ENCODE measurements around the gene AJM1. TPM values are rescaled to one million over a fixed set of nuclear protein-coding genes. Genes with fewer than 3 reads are reported as not detected.
A peak's percentile ranks its signal among the peaks of the same experiment; 100 is the strongest.
"Not testable (repeated sequence)": the region's sequence is repeated elsewhere in the genome, so short reads cannot be mapped to it uniquely, and the experiment has no call there.

AJM1 gene
- polyA plus RNA-seq, 3 donors, result 0.10 to 2.0 (median 0.18) TPM

DNA sequence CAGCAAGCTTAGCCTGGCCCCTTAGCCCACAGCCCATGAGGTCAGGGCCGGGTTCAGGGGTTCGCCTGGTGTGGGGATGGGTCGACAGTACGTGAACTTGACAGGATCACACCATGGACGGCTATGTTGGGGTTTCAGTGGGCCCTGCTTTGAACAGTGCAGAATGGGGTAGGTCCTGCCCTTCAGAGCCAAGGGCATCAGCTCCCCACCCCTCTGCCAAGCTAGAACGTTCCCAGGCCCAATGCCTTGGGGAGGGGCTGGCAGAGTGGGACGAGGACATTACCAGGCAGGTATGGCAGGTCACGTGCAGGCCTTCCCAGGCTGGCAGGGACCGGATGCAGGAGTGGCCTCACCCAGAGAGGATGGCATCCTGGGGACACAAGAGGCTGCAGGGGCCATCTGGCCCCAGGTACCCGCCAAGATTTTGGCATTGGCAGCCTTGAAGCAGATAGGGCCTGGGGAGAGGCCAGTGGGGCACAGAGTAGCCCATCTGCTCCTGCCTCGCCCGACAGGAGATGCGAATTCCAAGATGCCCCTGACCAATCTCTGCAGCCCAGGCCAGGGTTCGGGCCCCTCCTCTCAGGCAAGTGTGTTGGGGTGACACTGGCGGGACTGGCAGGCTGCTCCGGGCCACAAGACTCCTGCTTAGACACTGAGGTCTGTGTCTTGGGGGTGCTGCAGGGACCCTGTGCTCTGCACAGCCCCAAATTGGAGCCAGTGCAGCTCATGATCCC, 465 bp upstream of the AJM1 start:
- peaks cover 12 to 31% of the 10 kb centered on the region in 2 donors for H3K27me3 ChIP-seq (ENCODE audit: control insufficient read depth in 2 of 2, insufficient read depth in 2 of 2, low read length in 2 of 2)
- not testable (repeated sequence) for H4K20me1 ChIP-seq (ENCODE audit: insufficient read depth, low read length); H3K27ac Mint-ChIP-seq; H3K9ac ChIP-seq (ENCODE audit: insufficient read depth, low read length, poor library complexity, severe bottlenecking); DNase-seq; H3K9me3 ChIP-seq (replicated peaks in 1 of 2; ENCODE audit: control insufficient read depth in 1 of 2, insufficient read depth in 1 of 2, low read length in 2 of 2); H3K27ac ChIP-seq (ENCODE audit: low read depth in 1 of 2, low read length in 2 of 2); H3K79me2 ChIP-seq (ENCODE audit: insufficient read depth, low read length)
- Mint-ChIP-seq H3K36me3 (peaks cover 18 to 32% of the 10 kb centered on the region in 2 donors), H3K27me3 (ENCODE audit: low read depth in 3 of 3) (peaks cover 21 to 45% (median 32%) of the 10 kb centered on the region in 3 donors), H3K4me1 (peaks cover 12% of the 10 kb centered on the region), H3K4me3 (peak overlapping the region; percentile 70 to 86), H3K9me3 (peaks cover 0 to 15% (median 9%) of the 10 kb centered on the region in 7 donors)
- H3K4me3 ChIP-seq (replicated peaks in 1 of 3; ENCODE audit: low read depth in 2 of 3, low read length in 3 of 3), result peak overlapping the region in 1 of 3 experiments; percentile 74
- H3K4me2 ChIP-seq (replicated peaks; ENCODE audit: extremely low read depth, low read length, poor library complexity, severe bottlenecking), result peak overlapping the region; percentile 72
- intact Hi-C loops (cut with micrococcal nuclease), result loop anchor here (5.0 to 10.0 kb wide), 3 partner anchors 35 to 190 kb away; partner anchors contain the start of genes C8G (in 1 of the 2), FBXW5 (in 1 of the 2), FUT7 (in 1 of the 2) and RABL6 (in 1 of the 2)
- peak overlapping the region; percentile 78 for H2AFZ ChIP-seq (ENCODE audit: insufficient read depth, low read depth, low read length, poor library complexity, severe bottlenecking)
- 78% methylated on average over 5 of the region's 16 CpGs for WGBS (ENCODE audit: insufficient coverage)
- H3K4me1 ChIP-seq (ENCODE audit: control insufficient read depth in 1 of 2, insufficient read depth in 2 of 2, low read length in 2 of 2), result peaks cover 15 to 31% of the 10 kb centered on the region in 2 donors
- peaks cover 18 to 22% of the 10 kb centered on the region in 2 donors for H3K36me3 ChIP-seq (replicated peaks in 1 of 2; ENCODE audit: control insufficient read depth in 1 of 2, insufficient read depth in 2 of 2, low read length in 2 of 2)

DNA sequence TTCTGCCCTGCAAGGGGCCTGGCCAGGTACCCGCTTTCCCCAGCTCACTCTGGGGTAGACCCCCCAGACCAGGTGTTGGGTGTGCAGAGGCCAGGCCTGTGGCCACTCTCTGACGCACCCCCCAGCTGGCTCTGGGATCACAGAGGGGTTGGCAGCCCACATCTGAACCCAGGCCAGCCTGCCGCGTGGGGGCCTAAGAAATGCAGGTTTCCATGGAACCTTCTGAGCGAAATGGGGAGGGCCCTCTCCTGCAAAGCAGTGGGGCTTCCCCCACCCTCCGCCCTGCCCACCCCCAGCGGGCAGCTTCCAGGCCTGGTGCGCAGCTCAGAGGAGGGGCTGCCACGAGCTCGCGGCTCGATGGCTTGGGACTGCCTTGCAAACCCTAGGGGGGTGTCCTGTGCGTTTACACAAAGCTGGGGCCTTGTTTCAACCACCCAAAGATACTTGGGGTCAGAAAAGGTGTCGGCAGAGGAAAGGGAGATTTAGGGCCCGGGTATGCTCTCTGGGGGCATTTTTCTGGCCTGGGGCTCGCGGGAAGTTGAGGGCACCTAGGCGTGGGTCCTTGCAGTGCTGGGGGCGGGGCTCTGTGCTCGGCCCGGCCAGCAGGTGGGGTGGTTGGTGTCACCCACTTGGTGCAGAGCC, 1.0 kb downstream of the AJM1 start:
- Mint-ChIP-seq H3K36me3 (peaks cover 16 to 23% of the 10 kb centered on the region in 2 donors), H3K9me3 (peaks cover 0 to 15% (median 12%) of the 10 kb centered on the region in 7 donors), H3K4me3 (peak overlapping the region; percentile 47 to 79), H3K27me3 (ENCODE audit: low read depth in 3 of 3) (peaks cover 30 to 57% (median 40%) of the 10 kb centered on the region in 3 donors), H3K4me1 (peaks cover 22% of the 10 kb centered on the region), H3K27ac (peak overlapping the region in 2 of 7 donors; percentile 8 to 63)
- H4K20me1 ChIP-seq (ENCODE audit: insufficient read depth, low read length); DNase-seq; H3K4me2 ChIP-seq (replicated peaks; ENCODE audit: extremely low read depth, low read length, poor library complexity, severe bottlenecking); H3K9me3 ChIP-seq (replicated peaks in 1 of 2; ENCODE audit: control insufficient read depth in 1 of 2, insufficient read depth in 1 of 2, low read length in 2 of 2); H2AFZ ChIP-seq (ENCODE audit: insufficient read depth, low read depth, low read length, poor library complexity, severe bottlenecking); H3K4me3 ChIP-seq (replicated peaks in 1 of 3; ENCODE audit: low read depth in 2 of 3, low read length in 3 of 3); H3K27ac ChIP-seq (ENCODE audit: low read depth in 1 of 2, low read length in 2 of 2); H3K79me2 ChIP-seq (ENCODE audit: insufficient read depth, low read length); H3K9ac ChIP-seq (ENCODE audit: insufficient read depth, low read length, poor library complexity, severe bottlenecking): not testable (repeated sequence)
- Histone ChIP-seq H3K27me3 (ENCODE audit: control insufficient read depth in 2 of 2, insufficient read depth in 2 of 2, low read length in 2 of 2) (peaks cover 12 to 43% of the 10 kb centered on the region in 2 donors), H3K4me1 (ENCODE audit: control insufficient read depth in 1 of 2, insufficient read depth in 2 of 2, low read length in 2 of 2) (peaks cover 27 to 45% of the 10 kb centered on the region in 2 donors), H3K36me3 (replicated peaks in 1 of 2; ENCODE audit: control insufficient read depth in 1 of 2, insufficient read depth in 2 of 2, low read length in 2 of 2) (peaks cover 18 to 20% of the 10 kb centered on the region in 2 donors)
- intact Hi-C loops (cut with micrococcal nuclease), result loop anchor here (5.0 to 10.0 kb wide), 3 partner anchors 36 to 189 kb away; partner anchors contain the start of genes C8G (in 1 of the 2), FBXW5 (in 1 of the 2), FUT7 (in 1 of the 2) and RABL6 (in 1 of the 2)
- 23% methylated on average over 21 of the region's 21 CpGs for WGBS (ENCODE audit: insufficient coverage)
